Cardiac septum (tissue), 1 donor: ENCODE measurements around the gene CBFA2T3. TPM values are rescaled to one million over a fixed set of nuclear protein-coding genes. Genes with fewer than 3 reads are reported as not detected.
"Not testable (repeated sequence)": the region's sequence is repeated elsewhere in the genome, so short reads cannot be mapped to it uniquely, and the experiment has no call there.

Experiments
- DNase-seq: peaks from one replicate; pipeline ENCODE4 v3.0.0-alpha.2; 2020; ENCODE audit warnings: low spot score
- intact Hi-C: fragments of 100-400 bp; cut with DNase I; formaldehyde crosslinking; loops from one replicate; pipeline ENCODE4 v1.14.0; 2022
- total RNA-seq: library from RNA; stranded (reverse); fragmentation: NEBNext Ultra II Directional; extraction: Animal tissue kit (Norgen Biotek cat#: 25700); gene quantifications from one replicate; pipeline ENCODE4 v1.2.1, GENCODE V29; 2021
- donor health status: DM: no; HTN: no; CAD: no.

Gene CBFA2T3
- total RNA-seq, 1 donor from 2014 or later: 5.9 TPM

DNA sequence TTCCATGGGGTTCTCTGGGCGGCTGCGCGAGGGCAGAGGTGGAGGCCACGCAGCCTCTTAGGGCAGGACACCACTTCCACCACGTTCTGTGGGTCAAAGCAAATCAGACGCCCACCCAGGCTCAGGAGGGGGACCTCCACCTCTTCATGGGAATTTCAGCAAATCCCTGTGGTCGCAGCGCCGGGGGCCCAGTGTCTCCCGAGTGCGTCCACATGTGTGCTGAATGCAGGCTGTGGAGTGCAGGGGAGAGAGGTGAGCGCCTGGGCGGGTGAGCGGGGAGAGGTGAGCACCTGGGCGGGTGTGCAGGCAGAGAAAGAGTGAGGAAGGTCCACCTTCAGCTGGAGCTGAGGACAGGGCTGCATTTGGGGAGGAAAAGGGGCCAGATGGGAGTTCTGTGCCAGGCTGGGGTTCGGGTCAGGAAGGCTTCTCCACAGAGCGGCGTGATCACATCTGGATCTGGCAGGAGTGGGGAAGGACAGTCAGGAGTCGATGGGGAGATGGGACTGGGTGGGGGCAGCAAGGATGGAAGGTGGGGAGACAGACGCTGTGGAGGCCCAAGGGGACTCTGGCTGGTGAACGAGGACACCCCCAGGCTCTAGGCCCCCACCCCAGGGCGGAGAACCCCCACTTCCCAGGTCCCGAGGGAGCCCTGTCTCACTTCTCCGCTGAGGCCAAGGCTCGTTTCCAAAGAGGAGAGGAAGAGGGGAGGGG lies 36.8 kb upstream of the CBFA2T3 start:
- intact Hi-C loops: no loop called here

GRCh38 chr16:89013111-89013510 lies 36.1 kb upstream of the CBFA2T3 start:
- no peak for DNase-seq
- intact Hi-C loops: no loop called here

More for the DNA sequence above, 36.8 kb upstream of the CBFA2T3 start:
- DNase-seq: no peak

GRCh38 chr16:89012622-89012995 lies 35.6 kb upstream of the CBFA2T3 start:
- intact Hi-C loops: no loop called here
- DNase-seq: no peak

- no peak for DNase-seq
- intact Hi-C loops: no loop called here
Measured at GRCh38 chr16:89011909-89012621, 35.1 kb upstream of the CBFA2T3 start.

DNA sequence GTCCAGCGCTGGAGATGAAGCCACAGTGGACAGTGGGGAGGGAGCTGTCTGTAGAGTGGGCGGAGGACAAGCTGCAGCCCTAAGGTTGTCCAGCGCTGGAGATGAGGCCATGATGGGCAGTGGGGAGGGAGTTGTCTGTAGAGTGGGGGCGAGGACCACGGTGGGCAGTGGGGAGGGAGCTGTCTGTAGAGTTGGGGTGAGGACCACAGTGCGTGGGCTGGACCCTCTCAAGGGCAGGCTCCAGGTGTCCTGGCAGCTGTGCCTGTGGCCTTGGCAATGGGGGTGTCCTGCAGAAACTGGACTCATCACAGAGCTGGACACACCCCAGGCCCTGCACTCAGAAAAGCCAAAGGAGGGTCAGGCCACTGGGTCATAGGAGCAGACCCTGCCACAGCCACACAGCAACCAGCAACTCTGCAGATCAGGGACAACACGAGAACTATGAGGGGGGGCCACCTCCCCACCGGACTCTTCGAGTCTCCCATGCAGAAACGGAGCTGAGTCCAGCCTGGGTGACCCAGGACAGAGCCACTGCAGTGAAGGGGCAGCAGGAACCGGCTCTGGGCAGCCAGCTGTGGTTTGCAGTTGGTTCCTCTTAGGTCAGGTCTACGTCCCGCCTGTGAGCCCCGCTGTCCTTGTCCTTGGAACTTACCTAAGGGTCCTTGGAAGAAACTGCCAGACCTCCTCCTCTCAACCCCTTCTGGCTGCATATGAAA lies 33.4 kb upstream of the CBFA2T3 start:
- no peak for DNase-seq
- intact Hi-C loops: no loop called here

- intact Hi-C loops: no loop called here
- DNase-seq: no peak
Measured at GRCh38 chr16:89009343-89010209, 32.6 kb upstream of the CBFA2T3 start.

DNA sequence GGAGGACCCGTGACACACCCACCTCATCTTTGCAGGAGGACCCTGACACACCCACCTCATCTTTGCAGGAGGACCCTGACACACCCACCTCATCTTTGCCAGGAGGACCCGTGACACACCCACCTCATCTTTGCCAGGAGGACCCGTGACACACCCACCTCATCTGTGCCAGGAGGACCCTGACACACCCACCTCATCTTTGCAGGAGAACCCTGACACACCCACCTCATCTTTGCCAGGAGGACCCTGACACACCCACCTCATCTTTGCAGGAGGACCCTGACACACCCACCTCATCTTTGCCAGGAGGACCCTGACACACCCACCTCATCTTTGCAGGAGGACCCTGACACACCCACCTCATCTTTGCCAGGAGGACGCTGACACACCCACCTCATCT lies 31.8 kb upstream of the CBFA2T3 start:
- intact Hi-C loops: not testable (repeated sequence)

GRCh38 chr16:89007371-89008249 lies 30.6 kb upstream of the CBFA2T3 start:
- intact Hi-C loops: no loop called here
- DNase-seq: no peak

More for the DNA sequence above, 31.8 kb upstream of the CBFA2T3 start:
- DNase-seq: not testable (repeated sequence)

- intact Hi-C loops: no loop called here
- DNase-seq: no peak
Measured at GRCh38 chr16:89006036-89006752, 29.2 kb upstream of the CBFA2T3 start.

- no peak for DNase-seq
- intact Hi-C loops: no loop called here
Measured at GRCh38 chr16:89005201-89006035, 28.4 kb upstream of the CBFA2T3 start.

DNA sequence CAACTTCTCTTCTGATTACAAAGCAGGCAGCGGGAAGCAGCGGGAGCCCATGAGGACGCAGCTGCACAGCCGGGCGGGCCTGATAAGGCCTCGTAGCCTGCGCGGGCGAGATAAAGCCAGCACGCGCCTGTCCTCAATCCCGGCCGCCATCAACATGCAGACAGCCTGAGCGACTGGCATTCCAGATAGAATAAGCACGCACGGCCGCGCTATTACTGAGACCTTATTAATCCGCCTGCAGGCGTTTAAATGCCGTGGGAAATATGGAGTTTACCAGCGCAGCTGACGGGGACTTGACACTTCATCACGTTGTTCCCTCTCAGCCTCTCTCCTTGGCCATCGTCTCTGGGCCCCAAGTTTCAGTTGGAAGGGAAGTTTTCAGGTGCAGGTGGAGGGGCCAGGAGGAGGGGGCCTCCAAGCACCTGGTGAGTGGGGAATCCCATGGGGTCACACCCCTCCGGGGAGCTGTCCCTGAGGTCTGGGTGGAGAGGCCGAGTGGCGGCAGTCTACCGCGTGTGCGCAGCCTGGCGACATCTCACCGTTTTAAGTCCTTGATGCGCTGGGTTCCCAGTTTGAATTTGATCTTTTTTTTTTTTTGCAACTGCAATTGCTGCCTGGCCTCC lies 27.3 kb upstream of the CBFA2T3 start:
- intact Hi-C loops: no loop called here
- DNase-seq: no peak

GRCh38 chr16:89003831-89004208 lies 26.8 kb upstream of the CBFA2T3 start:
- no peak for DNase-seq
- intact Hi-C loops: no loop called here

DNA sequence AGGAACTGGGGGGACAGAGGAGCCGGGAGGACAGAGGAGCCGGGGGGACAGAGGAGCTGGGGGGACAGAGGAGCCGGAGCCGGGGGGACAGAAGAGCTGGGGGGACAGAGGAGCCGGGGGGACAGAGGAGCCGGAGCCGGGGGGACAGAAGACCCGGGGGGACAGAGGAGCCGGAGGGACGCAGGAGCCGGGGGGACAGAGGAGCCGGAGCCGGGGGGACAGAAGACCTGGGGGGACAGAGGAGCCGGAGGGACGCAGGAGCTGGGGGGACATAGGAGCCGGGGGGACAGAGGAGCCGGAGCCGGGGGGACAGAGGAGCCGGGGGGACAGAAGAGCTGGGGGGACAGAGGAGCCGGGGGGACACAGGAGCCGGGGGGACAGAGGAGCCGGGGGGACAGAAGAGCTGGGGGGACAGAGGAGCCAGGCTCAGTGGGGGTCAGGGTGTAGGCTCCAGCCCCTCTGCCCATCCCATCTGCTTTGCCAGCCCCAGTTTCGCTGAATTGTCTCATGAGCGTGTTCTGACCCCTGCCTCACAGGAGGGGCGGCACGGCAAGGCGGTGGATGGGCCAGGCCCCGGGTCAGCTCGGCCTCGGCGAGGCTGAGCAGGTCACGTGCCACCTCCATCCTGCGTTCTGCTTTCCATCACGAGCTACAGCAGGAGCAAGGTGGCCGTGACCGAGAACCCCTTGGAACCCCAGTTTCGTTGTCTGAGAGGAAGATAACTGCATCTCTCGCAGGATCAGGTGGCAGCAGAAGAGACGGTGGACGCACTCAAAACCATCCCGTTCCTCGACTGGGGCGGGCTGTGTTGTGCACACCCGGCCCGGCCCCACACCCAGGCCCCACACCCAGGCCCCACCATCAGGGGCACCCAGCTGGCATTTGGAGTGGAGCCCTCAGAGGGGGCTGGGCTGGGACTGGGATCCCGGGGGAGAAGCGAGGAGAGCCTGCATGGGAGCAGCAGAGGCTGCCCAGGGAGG lies 26.1 kb upstream of the CBFA2T3 start:
- DNase-seq: no peak
- intact Hi-C loops: no loop called here

DNA sequence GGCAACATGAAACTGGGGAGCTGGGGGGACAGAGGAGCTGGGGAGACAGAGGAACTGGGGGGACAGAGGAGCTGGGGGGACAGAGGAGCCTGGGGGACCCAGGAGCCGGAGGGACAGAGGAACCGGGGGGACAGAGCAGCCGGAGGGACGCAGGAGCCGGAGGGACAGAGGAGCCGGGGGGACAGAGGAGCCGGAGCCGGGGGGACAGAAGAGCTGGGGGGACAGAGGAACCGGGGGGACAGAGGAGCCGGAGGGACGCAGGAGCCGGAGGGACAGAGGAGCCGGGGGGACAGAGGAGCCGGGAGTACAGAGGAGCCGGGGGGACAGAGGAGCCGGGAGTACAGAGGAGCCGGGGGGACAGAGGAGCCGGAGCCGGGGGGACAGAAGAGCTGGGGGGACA lies 25.1 kb upstream of the CBFA2T3 start:
- DNase-seq, intact Hi-C loops: not testable (repeated sequence)

GRCh38 chr16:89001117-89002027 lies 24.4 kb upstream of the CBFA2T3 start:
- intact Hi-C loops: no loop called here
- DNase-seq: no peak
